ENCODE data around the gene NME4. TPM values are rescaled to one million over a fixed set of nuclear protein-coding genes. Genes with fewer than 3 reads are reported as not detected.
A peak's percentile ranks its signal among the peaks of the same experiment; 100 is the strongest.

Gene NME4
- total and polyA plus RNA-seq, 8 donors, result 11.0 to 68.6 (median 22.6) TPM

GRCh38 chr16:363766-364490 is 33.1 kb upstream of the NME4 start:
- H3K27ac ChIP-seq, result no peak overlapping the region
- DNase-seq (peak in 3 of 6 donors; percentile 39 to 67 (median 47)), FAIRE-seq (no peak), ATAC-seq (no peak)
- 41 to 45% methylated on average over 16 to 24 of the region's 24 CpGs for WGBS, 2 donors
- H3K4me3 ChIP-seq, result no peak overlapping the region
- intact Hi-C loops (cut with DNase I), result loop anchor here in 1 of 3 donors (5.0 kb wide), 1 partner anchor 257 kb away; no protein-coding TSS in a partner anchor
- no peaks in the 10 kb centered on the region for H3K9me3 ChIP-seq
- H3K4me1 ChIP-seq, result no peaks in the 10 kb centered on the region
- peaks cover 3 to 8% (median 4%) of the 10 kb centered on the region in 3 donors for H3K36me3 ChIP-seq
- TF ChIP-seq CTCF (IDR thresholded peaks at IDR 0.05), result no peak
- no peaks in the 10 kb centered on the region for H3K27me3 ChIP-seq

- peak in 4 of 6 donors; percentile 25 to 74 (median 48) for DNase-seq
- no peak for FAIRE-seq
- no peaks in the 10 kb centered on the region for H3K9me3 ChIP-seq
- peaks cover 0 to 6% (median 0%) of the 10 kb centered on the region in 3 donors for H3K4me1 ChIP-seq
- H3K36me3 ChIP-seq, result peaks cover 3 to 8% (median 4%) of the 10 kb centered on the region in 3 donors
- no peaks in the 10 kb centered on the region for H3K27me3 ChIP-seq
- TF ChIP-seq CTCF (IDR thresholded peaks at IDR 0.05), result no peak
- peak in 2 of 4 donors; percentile 16 to 17 for ATAC-seq
- WGBS, 2 donors, result 55 to 57% methylated on average over 19 of the region's 19 CpGs
- no peak overlapping the region for H3K27ac ChIP-seq
- no peak overlapping the region for H3K4me3 ChIP-seq
- intact Hi-C loops (cut with DNase I), result loop anchor here in 1 of 3 donors (5.0 kb wide), 1 partner anchor 258 kb away; no protein-coding TSS in a partner anchor
Measured at GRCh38 chr16:364595-365491, 32.2 kb upstream of the NME4 start.

- intact Hi-C loops (cut with DNase I), result no loop called here
Measured at GRCh38 chr16:366476-366875, 30.5 kb upstream of the NME4 start.

GRCh38 chr16:367333-367903 is 29.6 kb upstream of the NME4 start:
- intact Hi-C loops (cut with DNase I), result no loop called here
- WGBS, 2 donors, result 94 to 97% methylated on average over 17 to 18 of the region's 18 CpGs

More at GRCh38 chr16:366476-366875, 30.5 kb upstream of the NME4 start:
- Histone ChIP-seq H3K4me1 (peaks cover 0 to 11% (median 6%) of the 10 kb centered on the region in 3 donors), H3K27ac (no peak overlapping the region), H3K27me3 (no peaks in the 10 kb centered on the region), H3K36me3 (peaks cover 3 to 8% (median 4%) of the 10 kb centered on the region in 3 donors), H3K4me3 (no peak overlapping the region), H3K9me3 (no peaks in the 10 kb centered on the region)
- ATAC-seq, result no peak
- FAIRE-seq, result no peak
- TF ChIP-seq CTCF (IDR thresholded peaks at IDR 0.05), result no peak
- peak in 1 of 6 donors; percentile 17 for DNase-seq
- 83 to 89% methylated on average over 10 of the region's 10 CpGs for WGBS, 2 donors

More at GRCh38 chr16:367333-367903, 29.6 kb upstream of the NME4 start:
- Histone ChIP-seq H3K36me3 (peaks cover 3 to 8% (median 4%) of the 10 kb centered on the region in 3 donors), H3K27me3 (no peaks in the 10 kb centered on the region), H3K9me3 (no peaks in the 10 kb centered on the region), H3K4me3 (no peak overlapping the region), H3K27ac (no peak overlapping the region), H3K4me1 (peaks cover 0 to 11% (median 6%) of the 10 kb centered on the region in 3 donors)
- no peak for TF ChIP-seq CTCF (IDR thresholded peaks at IDR 0.05)
- FAIRE-seq (no peak), DNase-seq (peak in 1 of 6 donors; percentile 15), ATAC-seq (no peak)
